GM10266 (cell line): ENCODE results near the gene BDH1.
"Not testable (repeated sequence)": the region's sequence is repeated elsewhere in the genome, so short reads cannot be mapped to it uniquely, and the experiment has no call there.

ENCODE experiments used
- DNase-seq: peaks from one replicate; pipeline ENCODE4 v3.0.0; 2012; ENCODE audit errors: extremely low spot score
- CTCF ChIP-seq: IDR thresholded peaks from 2 replicates; pipeline ENCODE4 v1.5.1; 2012; ENCODE audit warnings: mild to moderate bottlenecking, low read depth; ENCODE audit not compliant: control insufficient read depth, insufficient read depth; ENCODE audit errors: missing control alignments

BDH1 gene

GRCh38 chr3:197480320-197480719 lies 75.4 kb downstream of the BDH1 start:
- no peak for DNase-seq
- TF ChIP-seq CTCF, result no peak

GRCh38 chr3:197478746-197479668 lies 76.8 kb downstream of the BDH1 start:
- TF ChIP-seq CTCF, result no peak
- no peak for DNase-seq

GRCh38 chr3:197477816-197478215 lies 78.0 kb downstream of the BDH1 start:
- not testable (repeated sequence) for DNase-seq

GRCh38 chr3:197475997-197476525 lies 79.7 kb downstream of the BDH1 start:
- TF ChIP-seq CTCF, result no peak
- DNase-seq, result no peak

- no peak for TF ChIP-seq CTCF
- no peak for DNase-seq
These were observed 80.3 kb downstream of the BDH1 start for GRCh38 chr3:197475514-197475913.

GRCh38 chr3:197472151-197472550 lies 83.6 kb downstream of the BDH1 start:
- DNase-seq, result no peak
- no peak for TF ChIP-seq CTCF

GRCh38 chr3:197471221-197472010 lies 84.4 kb downstream of the BDH1 start:
- no peak for TF ChIP-seq CTCF
- DNase-seq, result no peak
